ENCODE data around the gene UNC93B1. TPM values are rescaled to one million over a fixed set of nuclear protein-coding genes. Genes with fewer than 3 reads are reported as not detected.

The UNC93B1 gene
- total RNA-seq, 2 donors from 2014 or later, result 31.5 to 41.7 TPM

- peaks cover 0 to 14% of the 10 kb centered on the region in 2 donors for H3K36me3 ChIP-seq
- intact Hi-C loops (cut with DNase I), result no loop called here
- WGBS, result 87% methylated on average over 29 of the region's 29 CpGs
- H3K4me3 ChIP-seq, result no peak overlapping the region
- no peaks in the 10 kb centered on the region for H3K9me3 ChIP-seq
- H3K4me1 ChIP-seq (replicated peaks), result peaks cover 20% of the 10 kb centered on the region
- H3K27ac ChIP-seq, result no peak overlapping the region
- H3K27me3 ChIP-seq (replicated peaks; ENCODE audit: insufficient read depth), result no peaks in the 10 kb centered on the region
- TF ChIP-seq POLR2AphosphoS5 (IDR thresholded peaks at IDR 0.05), result no peak
- no peak for TF ChIP-seq CTCF (IDR thresholded peaks at IDR 0.05)
- TF ChIP-seq POLR2A (IDR thresholded peaks at IDR 0.05), result no peak
- DNase-seq (ENCODE audit: low spot score), result no peak
These were observed 29.3 kb upstream of the UNC93B1 start for GRCh38 chr11:68032997-68033707.

- TF ChIP-seq POLR2AphosphoS5 (IDR thresholded peaks at IDR 0.05) (no peak), CTCF (IDR thresholded peaks at IDR 0.05) (no peak), POLR2A (IDR thresholded peaks at IDR 0.05) (no peak)
- WGBS, result 79% methylated on average over 8 of the region's 9 CpGs
- Histone ChIP-seq H3K9me3 (no peaks in the 10 kb centered on the region), H3K4me1 (replicated peaks) (peaks cover 17% of the 10 kb centered on the region), H3K36me3 (peaks cover 0 to 14% of the 10 kb centered on the region in 2 donors), H3K27me3 (replicated peaks; ENCODE audit: insufficient read depth) (no peaks in the 10 kb centered on the region), H3K4me3 (no peak overlapping the region), H3K27ac (no peak overlapping the region)
- intact Hi-C loops (cut with DNase I), result no loop called here
- DNase-seq (ENCODE audit: low spot score), result no peak
These were observed 28.1 kb upstream of the UNC93B1 start for GRCh38 chr11:68032003-68032402.

- WGBS, result 13% methylated on average over 10 of the region's 10 CpGs
- H3K4me3 ChIP-seq, result peak overlapping the region; percentile 62 to 76
- H3K36me3 ChIP-seq, result peaks cover 0 to 8% of the 10 kb centered on the region in 2 donors
- no peaks in the 10 kb centered on the region for H3K9me3 ChIP-seq
- no peaks in the 10 kb centered on the region for H3K27me3 ChIP-seq (replicated peaks; ENCODE audit: insufficient read depth)
- peaks cover 17% of the 10 kb centered on the region for H3K4me1 ChIP-seq (replicated peaks)
- DNase-seq (ENCODE audit: low spot score), result no peak
- intact Hi-C loops (cut with DNase I), result no loop called here
- peak overlapping the region; percentile 77 to 83 for H3K27ac ChIP-seq
- TF ChIP-seq CTCF (IDR thresholded peaks at IDR 0.05) (no peak), POLR2AphosphoS5 (IDR thresholded peaks at IDR 0.05) (no peak), POLR2A (IDR thresholded peaks at IDR 0.05) (no peak)
These were observed 27.2 kb upstream of the UNC93B1 start for GRCh38 chr11:68031144-68031464.

- TF ChIP-seq POLR2AphosphoS5 (IDR thresholded peaks at IDR 0.05) (peak; percentile 93), POLR2A (IDR thresholded peaks at IDR 0.05) (peak; percentile 56), CTCF (IDR thresholded peaks at IDR 0.05) (peak in 1 of 4 experiments; percentile 23)
- Histone ChIP-seq H3K4me3 (peak within 1 kb of the TSS; percentile 62 to 76), H3K27me3 (replicated peaks; ENCODE audit: insufficient read depth) (no peaks in the 10 kb centered on the region), H3K36me3 (peaks cover 0 to 8% of the 10 kb centered on the region in 2 donors), H3K4me1 (replicated peaks) (peaks cover 17% of the 10 kb centered on the region), H3K27ac (peak within 1 kb of the TSS; percentile 77 to 83), H3K9me3 (no peaks in the 10 kb centered on the region)
- DNase-seq (ENCODE audit: low spot score), result peak; percentile 98
- intact Hi-C loops (cut with DNase I), result no loop called here
- WGBS, result under 1% methylated on average over 51 of the region's 56 CpGs
These were observed 26.6 kb upstream of the UNC93B1 start, which contains the start of gene NDUFS8 for GRCh38 chr11:68030318-68031143. TSS of gene NDUFS8 (plus strand) at chr11:68030681. CDS start at chr11:68032152, 1,471 bp downstream.

All from prostate gland (tissue), 2 donors.